Measurements from ENCODE around the gene MAP2K2.

DNA sequence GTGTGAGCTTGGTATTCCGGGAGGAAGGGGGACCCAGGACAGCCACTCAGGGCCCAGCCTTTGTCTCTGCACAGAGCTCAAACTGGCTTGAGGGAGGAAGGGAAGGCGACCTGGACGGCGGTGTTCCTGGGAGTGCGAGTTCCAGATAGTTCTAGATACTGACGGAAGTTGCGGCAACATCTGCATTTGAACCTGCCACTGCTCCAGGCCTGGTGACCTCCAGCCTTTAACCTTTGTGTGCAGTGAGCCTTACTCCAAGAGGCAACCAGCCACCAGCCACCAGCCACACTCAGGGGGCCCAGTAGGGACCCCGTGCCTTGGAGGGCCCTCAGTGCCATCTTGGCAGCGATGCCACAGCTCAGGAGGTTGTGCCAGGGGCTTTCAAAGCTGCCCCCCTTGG is 41.8 kb downstream of the MAP2K2 start:
- TF ChIP-seq, protein P1, sequence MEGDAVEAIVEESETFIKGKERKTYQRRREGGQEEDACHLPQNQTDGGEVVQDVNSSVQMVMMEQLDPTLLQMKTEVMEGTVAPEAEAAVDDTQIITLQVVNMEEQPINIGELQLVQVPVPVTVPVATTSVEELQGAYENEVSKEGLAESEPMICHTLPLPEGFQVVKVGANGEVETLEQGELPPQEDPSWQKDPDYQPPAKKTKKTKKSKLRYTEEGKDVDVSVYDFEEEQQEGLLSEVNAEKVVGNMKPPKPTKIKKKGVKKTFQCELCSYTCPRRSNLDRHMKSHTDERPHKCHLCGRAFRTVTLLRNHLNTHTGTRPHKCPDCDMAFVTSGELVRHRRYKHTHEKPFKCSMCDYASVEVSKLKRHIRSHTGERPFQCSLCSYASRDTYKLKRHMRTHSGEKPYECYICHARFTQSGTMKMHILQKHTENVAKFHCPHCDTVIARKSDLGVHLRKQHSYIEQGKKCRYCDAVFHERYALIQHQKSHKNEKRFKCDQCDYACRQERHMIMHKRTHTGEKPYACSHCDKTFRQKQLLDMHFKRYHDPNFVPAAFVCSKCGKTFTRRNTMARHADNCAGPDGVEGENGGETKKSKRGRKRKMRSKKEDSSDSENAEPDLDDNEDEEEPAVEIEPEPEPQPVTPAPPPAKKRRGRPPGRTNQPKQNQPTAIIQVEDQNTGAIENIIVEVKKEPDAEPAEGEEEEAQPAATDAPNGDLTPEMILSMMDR (IDR thresholded peaks at IDR 0.05 in 4 of 5, conservative IDR thresholded peaks at IDR 0.05 in 1 of 5): no peak
- no peak for TF ChIP-seq POLR2A (IDR thresholded peaks at IDR 0.05)
